GM23248 (cell line): ENCODE measurements around the gene PPFIA2.
"Not testable (repeated sequence)": the region's sequence is repeated elsewhere in the genome, so short reads cannot be mapped to it uniquely, and the experiment has no call there.

ENCODE experiments used
- EZH2 ChIP-seq: fragments of 200-600 bp; sonication (generic); IDR thresholded peaks from 2 replicates; pipeline ENCODE4 v1.6.1; 2018; ENCODE audit warnings: antibody characterized with exemption, mild to moderate bottlenecking; ENCODE audit not compliant: insufficient read depth, poor library complexity, severe bottlenecking
- EZH2phosphoT487 ChIP-seq: fragments of 200-600 bp; sonication (generic); IDR thresholded peaks from 2 replicates; pipeline ENCODE4 v1.6.1; 2018; ENCODE audit warnings: antibody characterized with exemption, moderate library complexity, mild to moderate bottlenecking, low read depth; ENCODE audit not compliant: insufficient read depth

DNA sequence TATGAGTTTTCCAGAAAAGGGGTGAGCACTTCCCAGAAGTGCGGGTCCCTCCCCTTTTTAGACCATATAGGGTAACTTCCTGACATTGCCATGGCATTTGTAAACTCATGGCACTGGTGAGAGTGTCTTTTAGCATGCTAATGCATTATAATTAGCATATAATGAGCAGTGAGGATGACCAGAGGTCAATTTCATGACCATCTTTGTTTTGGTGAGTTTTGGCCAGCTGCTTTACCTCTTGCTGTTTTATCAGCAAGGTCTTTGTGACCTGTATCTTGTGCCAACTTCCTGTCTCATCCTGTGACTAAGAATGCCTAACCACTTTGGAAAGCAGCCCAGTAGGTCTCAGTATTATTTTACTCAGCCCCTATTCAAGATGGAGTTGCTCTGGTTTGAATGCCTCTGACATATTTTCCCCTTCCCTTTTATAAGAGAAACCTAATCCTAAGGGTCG is 549.4 kb downstream of the PPFIA2 start:
- not testable (repeated sequence) for TF ChIP-seq EZH2, EZH2phosphoT487
